ENCODE measurements around the gene SMC1B.

The SMC1B gene

GRCh38 chr22:45314054-45314721 lies 99.2 kb downstream of the SMC1B start:
- no peak for FAIRE-seq
- no peak for TF ChIP-seq TAF1 (IDR thresholded peaks at IDR 0.05; ENCODE audit: borderline replicate concordance, low read depth, low read length)
- no peak for TF ChIP-seq POLR2A (IDR thresholded peaks at IDR 0.05; ENCODE audit: low read depth, low read length)
- no peak for TF ChIP-seq POLR2AphosphoS5 (IDR thresholded peaks at IDR 0.05; ENCODE audit: low read depth, low read length)
- DNase-seq (ENCODE audit: insufficient read length): no peak

GRCh38 chr22:45312856-45313255 lies 100.5 kb downstream of the SMC1B start:
- TF ChIP-seq POLR2A (IDR thresholded peaks at IDR 0.05; ENCODE audit: low read depth, low read length): no peak
- no peak for TF ChIP-seq TAF1 (IDR thresholded peaks at IDR 0.05; ENCODE audit: borderline replicate concordance, low read depth, low read length)
- TF ChIP-seq POLR2AphosphoS5 (IDR thresholded peaks at IDR 0.05; ENCODE audit: low read depth, low read length): no peak
- DNase-seq (ENCODE audit: insufficient read length): no peak
- no peak for FAIRE-seq

GRCh38 chr22:45312415-45312814 lies 101.0 kb downstream of the SMC1B start:
- TF ChIP-seq POLR2A (IDR thresholded peaks at IDR 0.05; ENCODE audit: low read depth, low read length) (no peak), POLR2AphosphoS5 (IDR thresholded peaks at IDR 0.05; ENCODE audit: low read depth, low read length) (no peak), TAF1 (IDR thresholded peaks at IDR 0.05; ENCODE audit: borderline replicate concordance, low read depth, low read length) (no peak)
- FAIRE-seq: no peak

GRCh38 chr22:45310977-45311531 lies 102.3 kb downstream of the SMC1B start:
- TF ChIP-seq POLR2A (IDR thresholded peaks at IDR 0.05; ENCODE audit: low read depth, low read length) (no peak), TAF1 (IDR thresholded peaks at IDR 0.05; ENCODE audit: borderline replicate concordance, low read depth, low read length) (no peak), POLR2AphosphoS5 (IDR thresholded peaks at IDR 0.05; ENCODE audit: low read depth, low read length) (no peak)

More at GRCh38 chr22:45312415-45312814, 101.0 kb downstream of the SMC1B start:
- no peak for DNase-seq (ENCODE audit: insufficient read length)

GRCh38 chr22:45310331-45310976 lies 102.9 kb downstream of the SMC1B start:
- no peak for TF ChIP-seq POLR2AphosphoS5 (IDR thresholded peaks at IDR 0.05; ENCODE audit: low read depth, low read length)
- no peak for TF ChIP-seq POLR2A (IDR thresholded peaks at IDR 0.05; ENCODE audit: low read depth, low read length)
- no peak for TF ChIP-seq TAF1 (IDR thresholded peaks at IDR 0.05; ENCODE audit: borderline replicate concordance, low read depth, low read length)
- DNase-seq (ENCODE audit: insufficient read length) (no peak), FAIRE-seq (no peak)

More at GRCh38 chr22:45310977-45311531, 102.3 kb downstream of the SMC1B start:
- FAIRE-seq (no peak), DNase-seq (ENCODE audit: insufficient read length) (no peak)

- peak; percentile 94 for DNase-seq (ENCODE audit: insufficient read length)
- peak; percentile 83; the same call in 1 of the 2 replicates for TF ChIP-seq POLR2A (IDR thresholded peaks at IDR 0.05; ENCODE audit: low read depth, low read length)
- peak; percentile 71 for TF ChIP-seq POLR2AphosphoS5 (IDR thresholded peaks at IDR 0.05; ENCODE audit: low read depth, low read length)
- TF ChIP-seq TAF1 (IDR thresholded peaks at IDR 0.05; ENCODE audit: borderline replicate concordance, low read depth, low read length): peak; percentile 70
- FAIRE-seq: peak; percentile 99
These were observed 103.8 kb downstream of the SMC1B start, which contains the start of gene FAM118A for GRCh38 chr22:45309422-45310227. FAM118A (plus strand) TSS chr22:45309934; CDS start chr22:45322380, 12,446 bp downstream.

- FAIRE-seq (no peak), DNase-seq (ENCODE audit: insufficient read length) (no peak)
These were observed 104.4 kb downstream of the SMC1B start for GRCh38 chr22:45308957-45309421.

GRCh38 chr22:45308391-45308956 lies 104.9 kb downstream of the SMC1B start:
- TF ChIP-seq TAF1 (IDR thresholded peaks at IDR 0.05; ENCODE audit: borderline replicate concordance, low read depth, low read length) (no peak), POLR2AphosphoS5 (IDR thresholded peaks at IDR 0.05; ENCODE audit: low read depth, low read length) (no peak), POLR2A (IDR thresholded peaks at IDR 0.05; ENCODE audit: low read depth, low read length) (no peak)
- DNase-seq (ENCODE audit: insufficient read length) (no peak), FAIRE-seq (peak; percentile 69)

More at GRCh38 chr22:45308957-45309421, 104.4 kb downstream of the SMC1B start:
- TF ChIP-seq POLR2AphosphoS5 (IDR thresholded peaks at IDR 0.05; ENCODE audit: low read depth, low read length) (no peak), POLR2A (IDR thresholded peaks at IDR 0.05; ENCODE audit: low read depth, low read length) (no peak), TAF1 (IDR thresholded peaks at IDR 0.05; ENCODE audit: borderline replicate concordance, low read depth, low read length) (no peak)

GRCh38 chr22:45306139-45306538 lies 107.3 kb downstream of the SMC1B start:
- DNase-seq (ENCODE audit: insufficient read length) (no peak), FAIRE-seq (no peak)
- TF ChIP-seq POLR2AphosphoS5 (IDR thresholded peaks at IDR 0.05; ENCODE audit: low read depth, low read length) (no peak), POLR2A (IDR thresholded peaks at IDR 0.05; ENCODE audit: low read depth, low read length) (no peak), TAF1 (IDR thresholded peaks at IDR 0.05; ENCODE audit: borderline replicate concordance, low read depth, low read length) (no peak)

GRCh38 chr22:45305456-45306075 lies 107.8 kb downstream of the SMC1B start:
- TF ChIP-seq TAF1 (IDR thresholded peaks at IDR 0.05; ENCODE audit: borderline replicate concordance, low read depth, low read length) (no peak), POLR2A (IDR thresholded peaks at IDR 0.05; ENCODE audit: low read depth, low read length) (no peak), POLR2AphosphoS5 (IDR thresholded peaks at IDR 0.05; ENCODE audit: low read depth, low read length) (no peak)
- FAIRE-seq (no peak), DNase-seq (ENCODE audit: insufficient read length) (no peak)

All from GM12892 (cell line).